ENCODE measurements around the gene TAPBPL. TPM values are rescaled to one million over a fixed set of nuclear protein-coding genes. Genes with fewer than 3 reads are reported as not detected.
A peak's percentile ranks its signal among the peaks of the same experiment; 100 is the strongest.
"Not testable (repeated sequence)": the region's sequence is repeated elsewhere in the genome, so short reads cannot be mapped to it uniquely, and the experiment has no call there.

TAPBPL gene
- total RNA-seq, 1 donor from 2014 or later: 17.2 TPM

DNA sequence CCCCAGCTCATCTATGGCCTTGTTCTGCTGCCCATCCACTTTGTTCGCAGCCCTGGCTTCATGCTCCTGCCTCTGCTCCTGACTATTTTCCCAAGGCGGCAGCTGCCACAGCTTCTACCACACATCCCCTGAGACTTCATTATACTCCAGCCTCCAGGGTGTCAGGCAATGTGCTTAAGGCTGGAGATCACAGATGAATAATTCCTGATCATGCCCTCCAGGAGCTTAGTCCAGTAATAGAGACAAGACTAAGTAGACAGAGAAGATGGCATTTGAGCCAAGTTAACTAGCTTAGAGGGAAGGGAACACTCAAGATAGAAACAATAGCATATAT is 7.1 kb downstream of the TAPBPL start:
- no peak for DNase-seq (ENCODE audit: low spot score)
- intact Hi-C loops (cut with DNase I): no loop called here

- intact Hi-C loops (cut with DNase I): no loop called here
- no peak for DNase-seq (ENCODE audit: low spot score)
Measured at GRCh38 chr12:6460751-6461371, 9.0 kb downstream of the TAPBPL start.

- DNase-seq (ENCODE audit: low spot score): peak; percentile 87
- intact Hi-C loops (cut with DNase I): no loop called here
Measured at GRCh38 chr12:6461401-6462233, 9.8 kb downstream of the TAPBPL start.

DNA sequence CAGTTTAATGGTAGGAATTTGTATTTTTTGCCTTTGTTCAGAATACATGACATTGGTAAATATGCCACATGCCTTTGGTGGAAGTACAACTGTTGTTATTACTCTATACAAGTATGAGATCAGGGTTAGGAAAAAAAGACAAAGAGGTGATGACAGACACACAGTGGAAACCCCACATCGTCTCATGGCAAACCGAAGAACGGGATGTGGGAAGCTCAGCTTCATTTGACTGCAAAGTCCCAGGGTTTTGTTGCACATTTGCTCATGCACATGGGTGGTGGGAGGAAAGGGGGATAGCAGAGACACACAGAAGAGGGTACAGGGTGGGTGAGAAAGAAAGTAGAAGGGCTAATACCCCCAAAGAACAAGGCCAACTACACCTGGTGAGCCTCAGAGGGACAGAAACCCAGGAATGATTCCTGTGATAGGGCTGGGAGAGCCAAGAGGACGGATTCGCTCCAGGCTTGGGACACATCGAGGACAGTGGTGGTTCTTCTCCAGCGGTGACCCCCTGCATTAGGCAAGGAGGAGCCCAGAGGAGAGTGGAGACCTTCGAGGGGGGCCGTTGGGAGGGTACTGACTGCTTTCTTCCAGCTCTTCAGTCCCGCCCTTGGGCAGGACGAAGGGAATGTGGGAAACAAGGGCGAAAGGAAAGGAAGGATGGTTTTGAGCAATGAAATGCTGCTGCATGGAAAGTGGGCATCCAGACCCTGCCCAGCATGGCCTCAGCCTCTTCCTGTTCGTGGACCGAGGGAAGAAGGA is 10.6 kb downstream of the TAPBPL start:
- intact Hi-C loops (cut with DNase I): no loop called here
- no peak for DNase-seq (ENCODE audit: low spot score)

- intact Hi-C loops (cut with DNase I): no loop called here
- DNase-seq (ENCODE audit: low spot score): no peak
Measured at GRCh38 chr12:6463216-6463615, 11.4 kb downstream of the TAPBPL start.

- intact Hi-C loops (cut with DNase I): loop anchor here (2.0 kb wide), 1 partner anchor 41 kb away; no protein-coding TSS in a partner anchor
- no peak for DNase-seq (ENCODE audit: low spot score)
Measured at GRCh38 chr12:6463858-6464257, 12.0 kb downstream of the TAPBPL start.

DNA sequence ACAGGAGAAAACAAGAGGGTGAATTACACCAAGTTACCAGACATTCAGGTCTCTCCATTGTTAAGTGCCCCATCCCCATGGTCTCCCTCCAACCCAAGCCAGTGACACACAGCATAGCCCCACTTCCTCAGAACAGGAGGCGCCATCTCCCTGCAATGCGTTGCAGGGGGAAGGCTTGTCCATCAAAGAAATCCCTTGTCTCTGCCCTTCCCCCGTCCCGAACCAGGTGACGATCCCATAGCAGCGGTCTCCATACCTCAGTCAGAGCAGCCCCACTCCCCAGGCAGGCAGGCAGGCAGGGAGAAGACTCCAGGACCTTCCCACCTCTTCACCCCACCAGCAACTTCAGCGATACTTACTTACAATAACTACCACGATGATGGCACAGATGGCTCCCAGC is 12.7 kb downstream of the TAPBPL start:
- intact Hi-C loops (cut with DNase I): loop anchor here (2.0 kb wide), 1 partner anchor 42 kb away; no protein-coding TSS in a partner anchor
- no peak for DNase-seq (ENCODE audit: low spot score)

GRCh38 chr12:6465467-6466183 is 13.8 kb downstream of the TAPBPL start:
- intact Hi-C loops (cut with DNase I): loop anchor here (2.0 kb wide), 1 partner anchor 43 kb away; no protein-coding TSS in a partner anchor
- DNase-seq (ENCODE audit: low spot score): no peak

DNA sequence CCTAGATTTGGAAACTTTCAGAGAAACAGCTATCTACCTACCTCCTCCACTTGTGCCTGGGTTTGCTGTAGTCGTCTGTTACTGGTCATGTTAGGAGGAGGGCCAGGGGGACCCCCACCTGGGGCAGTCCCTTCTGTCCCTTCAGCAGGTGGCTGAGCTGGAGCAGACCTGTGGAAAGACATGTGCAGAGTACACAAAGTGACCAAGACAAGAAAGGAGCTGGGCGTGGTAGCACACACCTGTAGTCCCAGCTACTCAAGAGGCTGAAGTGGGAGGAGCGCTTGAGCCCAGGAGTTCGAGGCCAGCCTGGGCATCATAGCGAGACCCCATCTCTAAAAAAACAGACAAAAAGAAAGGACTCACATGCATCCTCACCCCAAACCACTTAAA is 14.3 kb downstream of the TAPBPL start:
- DNase-seq (ENCODE audit: low spot score): no peak
- intact Hi-C loops (cut with DNase I): no loop called here

DNA sequence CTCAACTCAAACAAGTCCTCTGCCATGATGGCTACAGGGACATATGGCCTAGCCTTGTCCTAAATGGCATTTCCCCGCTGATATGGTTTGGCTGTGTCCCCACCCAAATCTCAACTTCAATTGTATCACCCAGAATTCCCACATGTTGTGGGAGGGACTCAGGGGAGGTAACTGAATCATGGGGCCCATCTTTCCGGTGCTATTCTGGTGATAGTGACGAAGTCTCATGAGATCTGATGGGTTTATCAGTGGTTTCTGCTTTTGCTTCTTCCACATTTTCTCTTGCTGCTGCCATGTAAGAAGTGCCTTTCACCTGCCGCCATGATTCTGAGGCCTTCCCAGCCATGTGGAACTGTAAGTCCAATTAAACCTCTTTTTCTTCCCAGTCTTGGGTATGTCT is 14.9 kb downstream of the TAPBPL start:
- DNase-seq (ENCODE audit: low spot score); intact Hi-C loops (cut with DNase I): not testable (repeated sequence)

GRCh38 chr12:6467571-6468282 is 15.9 kb downstream of the TAPBPL start:
- intact Hi-C loops (cut with DNase I): loop anchor here (1.0 kb wide), 1 partner anchor 44 kb away; no protein-coding TSS in a partner anchor
- DNase-seq (ENCODE audit: low spot score): not testable (repeated sequence)

DNA sequence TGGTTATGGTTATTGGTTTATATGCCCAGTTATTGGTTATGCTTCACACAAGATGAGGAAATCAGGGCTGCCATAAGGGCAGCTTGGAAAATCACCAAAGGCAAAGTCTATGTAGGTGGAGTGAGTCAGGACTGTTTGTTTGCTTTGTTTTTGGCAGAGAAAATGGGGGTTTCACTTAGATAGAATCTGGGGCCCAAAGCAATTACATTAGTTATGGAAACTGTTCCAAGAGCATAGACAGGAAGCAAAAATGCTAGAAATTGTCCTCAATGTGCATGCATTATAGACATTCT is 16.4 kb downstream of the TAPBPL start:
- intact Hi-C loops (cut with DNase I): loop anchor here (1.0 kb wide), 1 partner anchor 45 kb away; no protein-coding TSS in a partner anchor
- DNase-seq (ENCODE audit: low spot score): no peak

- DNase-seq (ENCODE audit: low spot score): no peak
- intact Hi-C loops (cut with DNase I): no loop called here
Measured at GRCh38 chr12:6469092-6469491, 17.2 kb downstream of the TAPBPL start.

GRCh38 chr12:6469609-6470374 is 17.9 kb downstream of the TAPBPL start:
- no peak for DNase-seq (ENCODE audit: low spot score)
- intact Hi-C loops (cut with DNase I): loop anchor here (5.0 kb wide), 1 partner anchor 63 kb away; the partner anchor contains the start of gene GAPDH

DNA sequence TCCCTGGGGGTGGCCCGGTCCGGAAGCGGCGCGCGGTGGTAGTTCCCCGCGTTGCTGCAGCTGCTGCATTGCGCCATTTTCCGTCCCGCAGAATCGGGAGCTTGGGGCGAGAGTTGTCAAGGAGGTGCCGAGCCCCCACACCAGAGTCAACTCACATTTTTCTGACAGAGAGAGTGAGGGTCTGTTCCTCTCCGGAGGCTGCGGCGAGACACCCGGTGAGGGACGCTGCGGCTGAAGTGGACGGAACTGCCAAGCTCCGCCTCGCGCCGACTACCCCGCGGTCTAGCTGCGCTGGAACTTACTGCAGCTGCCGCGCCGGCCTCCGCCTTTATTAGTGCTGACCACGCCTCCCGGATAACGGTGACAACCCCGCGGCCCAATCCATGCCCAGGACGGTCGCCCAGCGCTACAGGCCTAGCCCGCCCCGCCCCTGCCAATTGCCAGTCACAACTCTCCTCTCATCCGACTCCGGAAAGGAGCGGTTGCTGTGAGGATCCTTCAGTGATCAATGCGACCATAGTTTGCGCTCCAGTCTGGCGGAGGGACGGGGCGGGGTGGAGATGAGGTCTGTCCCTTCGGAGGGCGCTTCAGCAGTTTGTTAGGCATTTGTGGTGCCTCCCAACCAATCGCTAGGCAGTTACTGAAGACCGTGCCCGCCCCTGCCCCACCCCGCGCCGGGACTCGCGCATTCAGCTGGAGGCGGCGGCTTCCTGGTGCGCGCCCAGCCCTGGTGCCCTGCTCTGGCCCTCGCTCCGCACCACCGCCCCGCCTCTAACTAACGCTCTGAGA is 18.7 kb downstream of the TAPBPL start, which contains the start of gene VAMP1:
TSS of gene VAMP1 (minus strand) at position 303 of the 789 bp plus-strand sequence. CDS start at position 157, 146 bp downstream.
- peak; percentile 99 for DNase-seq (ENCODE audit: low spot score)
- intact Hi-C loops (cut with DNase I): loop anchor here (5.0 kb wide), 1 partner anchor 62 kb away; the partner anchor contains the start of gene GAPDH

- DNase-seq (ENCODE audit: low spot score): no peak
- intact Hi-C loops (cut with DNase I): loop anchor here (5.0 kb wide), 1 partner anchor 60 kb away; the partner anchor contains the start of gene GAPDH
Measured at GRCh38 chr12:6471989-6472360, 20.1 kb downstream of the TAPBPL start.

GRCh38 chr12:6472491-6472890 is 20.6 kb downstream of the TAPBPL start:
- DNase-seq (ENCODE audit: low spot score): no peak
- intact Hi-C loops (cut with DNase I): loop anchor here (5.0 kb wide), 1 partner anchor 60 kb away; the partner anchor contains the start of gene GAPDH
